Activated CD4-positive, alpha-beta T cell treated with anti-CD3 and anti-CD28 coated beads, Interleukin-2, amount 10 ng/mL, durations not matched to agents 7 days and 5 days (primary cell): ENCODE measurements around the gene XRCC3. TPM values are rescaled to one million over a fixed set of nuclear protein-coding genes. Genes with fewer than 3 reads are reported as not detected.
A peak's percentile ranks its signal among the peaks of the same experiment; 100 is the strongest.

ENCODE experiments used
- CTCF ChIA-PET: fragments of 350-600 bp; sonication (Branson Sonifier 250); formaldehyde crosslinking; loops from one replicate; lab custom pipeline; 2021; ENCODE audit warnings: antibody characterized with exemption; lab: Charles Lee
- POLR2A ChIA-PET: fragments of 350-600 bp; sonication (Branson Sonifier 250); formaldehyde crosslinking; loops from one replicate; lab custom pipeline; 2021; ENCODE audit warnings: antibody characterized with exemption; lab: Charles Lee
- DNase-seq: peaks from one replicate; pipeline ENCODE4 v3.0.0-alpha.2; 2020
- H3K27ac Mint-ChIP-seq: one replicate; pipeline ENCODE4 v1.8.0; 2021; ENCODE audit warnings: mild to moderate bottlenecking, moderate library complexity, mixed read lengths
- H3K27me3 Mint-ChIP-seq: one replicate; pipeline ENCODE4 v1.8.0; 2021; ENCODE audit warnings: mixed read lengths
- H3K36me3 Mint-ChIP-seq: one replicate; pipeline ENCODE4 v1.8.0; 2021; ENCODE audit warnings: low read depth, mixed read lengths
- H3K4me1 Mint-ChIP-seq: one replicate; pipeline ENCODE4 v1.8.0; 2021; ENCODE audit warnings: mixed read lengths
- H3K4me3 Mint-ChIP-seq: one replicate; pipeline ENCODE4 v1.8.0; 2021; ENCODE audit warnings: mild to moderate bottlenecking, moderate library complexity, mixed read lengths
- H3K9me3 Mint-ChIP-seq: one replicate; pipeline ENCODE4 v1.8.0; 2021; ENCODE audit warnings: mixed read lengths
- total RNA-seq, 2 experiments: library from RNA; stranded (reverse); gene quantifications; one replicate each; pipeline ENCODE4 v1.2.3, GENCODE V29; 2021

The XRCC3 gene
- total RNA-seq, 2 experiments from 2014 or later: 36.4 to 37.4 TPM

DNA sequence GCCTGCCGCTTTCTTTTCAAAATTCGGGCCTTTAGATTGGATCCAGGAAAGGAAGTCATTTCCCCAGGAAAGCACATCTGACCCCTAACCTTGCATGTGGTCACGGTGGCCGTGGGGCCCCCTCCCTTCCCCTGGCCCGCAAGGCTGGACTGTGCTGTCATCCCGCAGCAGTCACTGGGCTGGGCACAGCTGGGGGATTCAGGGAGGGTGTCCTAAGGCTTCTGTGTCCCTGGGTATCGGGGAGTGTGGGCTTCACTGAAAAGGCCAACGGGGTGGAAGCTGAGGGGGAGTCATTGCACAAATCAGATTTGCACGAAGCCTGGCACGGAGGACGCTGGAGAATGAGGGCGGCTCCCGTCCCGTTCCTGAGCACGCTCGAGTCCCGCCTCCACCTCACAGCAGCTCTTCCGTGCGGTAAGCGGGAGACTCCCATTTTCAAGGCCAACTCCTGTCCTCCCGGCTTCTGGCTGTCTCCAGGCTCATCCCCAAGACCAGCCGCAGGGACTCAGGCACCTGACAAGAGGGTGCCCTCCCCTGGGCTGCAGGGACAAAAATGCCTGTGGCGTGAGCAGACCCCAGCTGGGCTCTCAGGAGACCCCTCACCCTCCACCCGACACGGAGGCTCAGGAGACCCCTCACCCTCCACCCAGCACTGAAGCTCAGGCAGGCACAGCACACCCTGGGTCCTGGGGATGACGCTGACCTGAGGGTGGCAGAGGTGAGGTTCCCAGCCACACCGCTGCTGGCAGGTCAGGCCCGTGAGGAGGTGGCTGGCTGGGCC is 9.6 kb downstream of the XRCC3 start:
- POLR2A ChIA-PET: no interaction called here
- no peak overlapping the region for H3K27ac Mint-ChIP-seq
- no peaks in the 10 kb centered on the region for H3K9me3 Mint-ChIP-seq
- H3K27me3 Mint-ChIP-seq: no peaks in the 10 kb centered on the region
- H3K4me1 Mint-ChIP-seq: peaks cover 12% of the 10 kb centered on the region
- no peak overlapping the region for H3K4me3 Mint-ChIP-seq
- DNase-seq: no peak
- peaks cover 16% of the 10 kb centered on the region for H3K36me3 Mint-ChIP-seq
- CTCF ChIA-PET: interaction anchor here (0.5 kb wide), 1 partner anchor 1421 kb away, joined by 3 read pairs; no protein-coding TSS in a partner anchor

GRCh38 chr14:103705118-103705503 is 10.1 kb downstream of the XRCC3 start:
- Mint-ChIP-seq H3K27me3 (no peaks in the 10 kb centered on the region), H3K9me3 (no peaks in the 10 kb centered on the region), H3K4me3 (no peak overlapping the region), H3K4me1 (peaks cover 11% of the 10 kb centered on the region), H3K36me3 (peaks cover 15% of the 10 kb centered on the region), H3K27ac (no peak overlapping the region)
- POLR2A ChIA-PET: no interaction called here
- DNase-seq: no peak
- CTCF ChIA-PET: no interaction called here

DNA sequence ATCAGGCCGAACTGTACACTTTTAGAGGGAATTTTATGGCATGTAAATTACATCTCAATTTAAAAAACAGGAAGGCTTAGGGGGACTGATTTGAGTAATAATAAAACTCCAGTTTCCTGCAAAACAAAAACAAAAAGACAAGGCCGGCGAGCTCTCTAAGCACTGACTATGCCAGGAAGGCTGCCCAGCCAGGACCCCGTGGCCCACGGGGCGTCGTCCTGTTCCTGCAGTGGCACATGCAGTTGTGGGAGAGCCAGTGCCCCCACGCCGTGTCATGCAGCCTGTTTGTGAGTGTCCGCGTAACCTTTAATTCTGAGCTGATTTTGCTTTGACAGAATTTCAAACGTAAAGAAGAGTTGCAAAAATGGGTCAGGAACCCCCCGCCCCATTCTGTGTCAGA is 10.5 kb downstream of the XRCC3 start:
- Mint-ChIP-seq H3K4me1 (peaks cover 11% of the 10 kb centered on the region), H3K27ac (no peak overlapping the region)
- CTCF ChIA-PET: interaction anchor here (1.6 kb wide), 1 partner anchor 12 kb away, joined by 6 read pairs; no protein-coding TSS in a partner anchor

GRCh38 chr14:103703433-103704385 is 11.5 kb downstream of the XRCC3 start:
- no peaks in the 10 kb centered on the region for H3K9me3 Mint-ChIP-seq
- peaks cover 14% of the 10 kb centered on the region for H3K36me3 Mint-ChIP-seq
- DNase-seq: no peak
- CTCF ChIA-PET: interaction anchor here (1.1 to 1.6 kb wide), 3 partner anchors 11 to 32 kb away, joined by 3 to 6 read pairs (median 3); no protein-coding TSS in a partner anchor
- POLR2A ChIA-PET: no interaction called here
- peaks cover 11% of the 10 kb centered on the region for H3K4me1 Mint-ChIP-seq
- no peak overlapping the region for H3K27ac Mint-ChIP-seq
- H3K4me3 Mint-ChIP-seq: no peak overlapping the region
- no peaks in the 10 kb centered on the region for H3K27me3 Mint-ChIP-seq

More for the DNA sequence above, 10.5 kb downstream of the XRCC3 start:
- Mint-ChIP-seq H3K9me3 (no peaks in the 10 kb centered on the region), H3K27me3 (no peaks in the 10 kb centered on the region), H3K4me3 (no peak overlapping the region), H3K36me3 (peaks cover 14% of the 10 kb centered on the region)
- DNase-seq: no peak
- POLR2A ChIA-PET: no interaction called here

DNA sequence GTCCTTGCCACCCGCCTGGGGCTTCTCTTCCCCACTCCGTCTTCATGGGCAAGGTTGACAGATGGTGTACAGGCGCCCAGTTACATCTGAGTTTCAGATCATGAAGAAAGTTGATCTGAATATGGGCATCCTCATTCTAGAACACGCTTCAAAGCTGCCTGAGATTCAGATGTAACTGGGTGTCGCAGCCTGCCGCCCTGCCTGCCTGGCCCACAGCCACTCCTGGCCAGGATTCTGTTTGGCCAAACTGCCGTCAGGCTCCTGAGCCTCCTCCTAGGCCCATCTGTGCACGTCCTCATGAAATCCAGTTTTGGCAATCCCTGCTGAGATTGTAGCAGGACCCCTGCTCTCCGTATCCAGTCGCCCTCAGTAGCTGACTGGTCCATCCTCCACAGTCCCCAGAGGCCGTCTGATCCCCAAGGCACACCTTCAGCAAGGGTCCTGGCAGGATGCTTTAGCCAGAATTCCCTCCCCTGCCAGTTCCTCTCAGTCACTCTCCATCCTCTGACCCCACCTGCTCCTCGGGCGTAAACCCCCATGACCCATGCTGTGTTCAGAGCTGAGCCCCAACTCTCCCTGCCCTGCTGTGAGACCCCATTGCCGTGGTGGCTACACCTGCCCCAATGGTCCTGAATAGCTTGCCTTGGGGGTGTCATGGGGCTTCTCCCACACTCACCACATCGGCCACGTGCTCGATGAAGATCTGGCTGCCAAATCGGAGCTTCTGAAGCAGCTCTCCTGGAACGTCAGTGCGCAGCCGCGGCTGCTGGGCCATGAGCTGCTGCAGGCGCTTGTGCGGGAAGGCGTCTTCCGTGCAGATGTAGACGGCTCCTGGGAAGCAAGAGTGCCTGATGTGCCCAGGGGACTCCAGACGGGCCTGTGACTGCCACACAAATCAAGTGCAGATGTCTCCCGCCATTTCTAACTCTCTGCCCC is 12.5 kb downstream of the XRCC3 start:
- H3K36me3 Mint-ChIP-seq: peaks cover 14% of the 10 kb centered on the region
- ChIA-PET CTCF (interaction anchor here (0.9 to 1.6 kb wide), 4 partner anchors 10 to 33 kb away, joined by 3 to 6 read pairs (median 3); no protein-coding TSS in a partner anchor), POLR2A (interaction anchor here (0.6 kb wide), 1 partner anchor 11 kb away, joined by 3 read pairs; no protein-coding TSS in a partner anchor)
- peaks cover 11% of the 10 kb centered on the region for H3K4me1 Mint-ChIP-seq
- peak overlapping the region; percentile 55 for H3K27ac Mint-ChIP-seq
- no peak overlapping the region for H3K4me3 Mint-ChIP-seq
- no peaks in the 10 kb centered on the region for H3K27me3 Mint-ChIP-seq
- H3K9me3 Mint-ChIP-seq: no peaks in the 10 kb centered on the region
- DNase-seq: no peak

DNA sequence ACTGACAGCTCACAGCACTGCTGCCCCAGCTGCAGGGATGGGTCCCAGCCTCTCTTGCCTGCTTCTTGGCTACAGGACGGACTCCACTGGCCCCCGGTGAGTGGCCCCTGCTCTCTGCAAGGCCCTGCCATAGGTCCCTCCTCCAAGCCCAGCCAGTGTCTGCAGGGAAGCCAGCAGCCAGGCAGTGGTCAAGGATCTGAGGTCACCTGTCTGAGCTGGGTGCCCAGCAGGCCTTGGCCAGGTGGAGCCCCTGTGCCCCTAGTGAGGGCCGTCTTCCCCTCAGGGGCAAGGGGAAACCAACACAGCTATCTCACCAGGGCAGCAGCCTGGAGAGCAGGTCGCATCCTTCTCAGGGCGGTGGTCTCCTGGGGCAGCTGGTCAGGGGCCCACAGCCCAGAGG is 13.2 kb downstream of the XRCC3 start:
- ChIA-PET POLR2A (interaction anchor here (0.6 kb wide), 1 partner anchor 12 kb away, joined by 3 read pairs; no protein-coding TSS in a partner anchor), CTCF (interaction anchor here (0.9 to 1.6 kb wide), 2 partner anchors 15 to 33 kb away, joined by 3 read pairs; no protein-coding TSS in a partner anchor)
- H3K4me3 Mint-ChIP-seq: no peak overlapping the region
- peaks cover 11% of the 10 kb centered on the region for H3K4me1 Mint-ChIP-seq
- peaks cover 14% of the 10 kb centered on the region for H3K36me3 Mint-ChIP-seq
- H3K27me3 Mint-ChIP-seq: no peaks in the 10 kb centered on the region
- no peak for DNase-seq
- H3K27ac Mint-ChIP-seq: no peak overlapping the region
- no peaks in the 10 kb centered on the region for H3K9me3 Mint-ChIP-seq

GRCh38 chr14:103700753-103701490 is 14.3 kb downstream of the XRCC3 start:
- H3K4me3 Mint-ChIP-seq: no peak overlapping the region
- peaks cover 11% of the 10 kb centered on the region for H3K4me1 Mint-ChIP-seq
- DNase-seq: no peak
- no peak overlapping the region for H3K27ac Mint-ChIP-seq
- no peaks in the 10 kb centered on the region for H3K9me3 Mint-ChIP-seq
- ChIA-PET CTCF (interaction anchor here (1.3 kb wide), 1 partner anchor 14 kb away, joined by 3 read pairs; no protein-coding TSS in a partner anchor), POLR2A (no interaction called here)
- H3K36me3 Mint-ChIP-seq: peaks cover 20% of the 10 kb centered on the region
- H3K27me3 Mint-ChIP-seq: no peaks in the 10 kb centered on the region

- ChIA-PET CTCF (interaction anchor here (1.3 kb wide), 1 partner anchor 14 kb away, joined by 3 read pairs; no protein-coding TSS in a partner anchor), POLR2A (no interaction called here)
- Mint-ChIP-seq H3K4me3 (no peak overlapping the region), H3K27me3 (no peaks in the 10 kb centered on the region), H3K27ac (peak overlapping the region; percentile 9), H3K4me1 (peaks cover 9% of the 10 kb centered on the region), H3K36me3 (peaks cover 22% of the 10 kb centered on the region), H3K9me3 (no peaks in the 10 kb centered on the region)
- DNase-seq: no peak
These were observed 15.1 kb downstream of the XRCC3 start for GRCh38 chr14:103699901-103700752.

DNA sequence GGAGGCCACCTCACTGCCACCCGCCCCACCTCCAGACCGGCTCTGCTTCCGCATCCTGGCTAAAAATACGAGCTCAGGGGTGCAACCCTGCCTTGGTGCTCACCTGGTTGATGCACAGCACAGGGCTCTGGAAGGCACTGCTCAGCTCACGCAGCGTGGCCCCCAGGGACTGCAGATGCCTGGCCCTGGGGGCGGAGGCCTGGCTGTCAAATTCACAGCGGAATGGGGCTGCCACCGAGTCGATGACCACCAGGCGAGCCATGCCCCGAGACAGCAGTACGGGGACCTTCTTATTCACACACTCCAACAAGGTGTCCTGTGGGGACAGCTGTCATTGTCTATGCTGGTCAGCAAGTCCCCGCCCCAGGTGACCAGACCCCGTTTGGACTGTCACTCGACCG is 16.0 kb downstream of the XRCC3 start:
- H3K4me3 Mint-ChIP-seq: no peak overlapping the region
- no peaks in the 10 kb centered on the region for H3K9me3 Mint-ChIP-seq
- ChIA-PET POLR2A (no interaction called here), CTCF (interaction anchor here (1.2 kb wide), 1 partner anchor 14 kb away, joined by 3 read pairs; no protein-coding TSS in a partner anchor)
- peaks cover 5% of the 10 kb centered on the region for H3K4me1 Mint-ChIP-seq
- peaks cover 18% of the 10 kb centered on the region for H3K36me3 Mint-ChIP-seq
- H3K27ac Mint-ChIP-seq: peak overlapping the region; percentile 9
- H3K27me3 Mint-ChIP-seq: no peaks in the 10 kb centered on the region
- DNase-seq: no peak

GRCh38 chr14:103698380-103699260 is 16.6 kb downstream of the XRCC3 start:
- Mint-ChIP-seq H3K27ac (no peak overlapping the region), H3K36me3 (peaks cover 20% of the 10 kb centered on the region), H3K27me3 (no peaks in the 10 kb centered on the region), H3K4me3 (no peak overlapping the region), H3K9me3 (no peaks in the 10 kb centered on the region), H3K4me1 (peaks cover under 1% of the 10 kb centered on the region)
- no peak for DNase-seq
- ChIA-PET POLR2A (no interaction called here), CTCF (interaction anchor here (1.2 kb wide), 1 partner anchor 15 kb away, joined by 3 read pairs; no protein-coding TSS in a partner anchor)
